ENCODE measurements around the gene FANCD2.
"Not testable (repeated sequence)": the region's sequence is repeated elsewhere in the genome, so short reads cannot be mapped to it uniquely, and the experiment has no call there.

Gene FANCD2

GRCh38 chr3:10026084-10026890, at the start of gene FANCD2:
FANCD2 (plus strand) TSS chr3:10026437; CDS start chr3:10028658, 2,221 bp downstream.
- DNase-seq: no peak

- DNase-seq: no peak
Measured at GRCh38 chr3:9976721-9977709, 49.2 kb upstream of the FANCD2 start.

- no peak for DNase-seq
Measured at GRCh38 chr3:9978710-9979305, 47.4 kb upstream of the FANCD2 start.

DNA sequence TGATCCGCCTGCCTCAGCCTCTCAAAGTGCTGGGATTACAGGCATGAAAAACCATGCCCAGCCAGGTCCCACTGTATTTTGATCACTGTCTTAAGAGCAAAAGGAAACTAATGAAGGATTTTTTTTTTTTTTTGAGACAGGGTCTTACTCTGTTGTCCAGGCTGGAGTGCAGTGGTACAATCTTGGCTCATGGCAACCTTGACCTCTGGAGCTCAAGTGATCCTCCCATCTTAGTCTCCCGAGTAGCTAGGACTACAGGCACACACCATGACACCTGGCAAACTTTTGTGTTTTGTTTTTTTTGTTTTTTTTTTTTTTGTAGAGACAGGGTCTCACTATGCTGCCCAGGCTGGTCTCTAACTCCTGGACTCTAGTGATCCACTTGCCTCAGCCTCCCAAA, 46.0 kb upstream of the FANCD2 start:
- no peak for DNase-seq

- DNase-seq: no peak
Measured at GRCh38 chr3:9986230-9986725, 40.0 kb upstream of the FANCD2 start.

- no peak for DNase-seq
Measured at GRCh38 chr3:9994086-9994844, 32.0 kb upstream of the FANCD2 start.

DNA sequence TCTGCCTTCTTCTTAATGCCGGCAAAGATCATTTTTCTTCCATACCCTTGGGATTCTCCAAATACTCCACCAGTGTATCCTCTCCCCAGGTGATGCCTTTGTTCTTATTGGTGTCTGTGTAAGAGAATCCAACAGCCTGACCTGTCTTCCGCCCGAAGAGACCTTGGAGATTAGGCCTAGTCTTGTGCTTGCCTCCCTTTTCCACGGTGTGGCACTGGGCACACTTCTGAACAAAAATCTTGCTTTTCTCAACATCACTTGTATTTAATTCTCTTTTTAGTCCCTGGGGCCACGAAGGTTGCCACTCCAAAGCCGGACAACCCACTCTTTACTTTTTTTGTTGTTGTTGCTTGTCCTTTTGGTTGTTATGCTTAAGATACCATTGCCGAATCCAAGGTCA, 25.6 kb upstream of the FANCD2 start:
- DNase-seq: no peak

- no peak for DNase-seq
Measured at GRCh38 chr3:10002951-10003350, 23.3 kb upstream of the FANCD2 start.

- DNase-seq: no peak
Measured at GRCh38 chr3:10004506-10004905, 21.7 kb upstream of the FANCD2 start.

GRCh38 chr3:10004960-10005564, 21.2 kb upstream of the FANCD2 start:
- DNase-seq: no peak

GRCh38 chr3:10006048-10006761, 20.0 kb upstream of the FANCD2 start:
- no peak for DNase-seq

DNA sequence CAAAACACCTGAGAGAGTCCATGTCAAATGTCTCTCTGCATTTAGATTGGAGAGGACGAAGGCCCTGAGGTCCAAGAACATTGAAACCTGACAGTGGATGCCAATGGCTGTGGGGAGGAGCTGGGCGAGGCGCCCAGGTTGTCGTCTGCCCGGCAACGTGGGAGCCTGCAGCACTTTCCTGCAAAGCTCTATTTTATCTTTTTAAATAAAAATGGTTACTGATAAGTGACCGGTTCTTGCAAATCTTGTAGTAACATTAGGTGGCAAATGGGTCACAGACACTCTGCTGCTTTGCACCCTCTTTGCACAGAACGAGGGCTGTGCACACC, 19.5 kb upstream of the FANCD2 start:
- no peak for DNase-seq

- DNase-seq: no peak
Measured at GRCh38 chr3:10007126-10007782, 19.0 kb upstream of the FANCD2 start.

DNA sequence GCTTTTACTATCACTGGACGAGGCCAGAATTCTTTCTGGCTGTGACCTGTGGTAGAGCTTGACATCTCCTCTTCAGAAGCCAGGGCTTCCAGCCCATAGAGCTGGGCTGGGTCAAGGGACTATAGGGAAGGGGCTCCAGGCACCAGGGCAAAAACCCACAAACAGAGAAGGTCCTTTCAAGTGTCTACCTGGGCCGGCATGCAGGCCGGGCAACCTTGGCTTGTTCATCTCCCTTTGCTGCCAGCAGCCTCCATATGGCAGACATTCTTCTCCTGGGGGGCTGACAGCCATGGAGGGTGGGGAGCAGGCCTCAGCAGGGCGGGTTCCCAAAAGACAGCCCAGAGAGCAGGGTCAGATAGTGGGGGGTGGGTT, 18.0 kb upstream of the FANCD2 start:
- DNase-seq: not testable (repeated sequence)

- no peak for DNase-seq
Measured at GRCh38 chr3:10008588-10009344, 17.5 kb upstream of the FANCD2 start.

DNA sequence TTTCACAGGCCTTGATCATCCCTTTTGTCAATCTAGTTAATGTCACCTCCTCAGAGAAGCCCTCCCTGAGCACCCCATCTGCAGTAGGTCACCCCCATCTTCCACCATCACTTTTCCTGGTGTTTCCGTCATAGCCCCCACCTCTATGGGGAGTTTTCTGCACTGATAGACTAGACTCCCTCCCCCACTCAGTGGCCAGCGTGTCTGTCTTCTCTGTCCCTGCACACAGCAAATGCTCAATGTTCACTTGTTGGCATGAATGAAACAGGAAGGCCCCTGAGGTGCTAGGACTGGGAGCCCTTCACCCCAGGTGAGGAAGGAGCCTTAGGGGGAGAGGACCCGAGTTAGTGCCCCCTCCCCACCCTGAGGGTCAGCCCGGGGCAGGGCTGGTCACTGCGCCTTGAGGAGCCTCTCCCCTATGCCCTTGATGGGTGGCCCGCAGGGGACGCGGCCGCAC, 15.8 kb upstream of the FANCD2 start:
- no peak for DNase-seq

DNA sequence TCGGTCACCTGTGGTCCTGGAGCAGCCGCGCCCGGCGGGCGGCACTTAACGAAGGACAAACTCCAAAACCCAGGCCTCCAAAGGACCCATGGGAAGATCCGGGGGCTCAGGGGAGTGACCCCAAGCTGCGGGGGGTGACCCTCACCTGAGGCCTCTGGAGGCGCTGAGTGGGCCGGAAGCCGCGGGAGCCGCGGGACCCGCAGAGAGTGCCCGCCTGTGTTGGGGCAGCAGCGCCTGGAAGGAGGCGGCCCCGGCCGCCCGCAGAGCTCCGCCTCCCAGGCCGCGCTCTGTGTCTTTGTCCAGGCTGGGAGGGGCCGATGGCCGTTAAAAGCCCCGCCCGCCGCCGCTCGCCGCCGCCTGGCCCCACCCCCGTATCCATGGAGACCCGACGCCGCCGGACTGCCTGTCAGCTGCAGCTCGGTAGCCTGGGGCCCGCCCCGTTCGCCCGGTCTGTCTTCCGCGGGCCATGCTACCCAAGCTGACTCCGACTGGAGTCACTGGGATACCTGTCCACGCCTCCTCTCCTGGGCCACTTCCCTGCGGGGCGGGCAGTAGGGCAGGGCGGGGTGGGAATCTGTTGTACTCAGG, 15.3 kb upstream of the FANCD2 start:
- DNase-seq: no peak

DNA sequence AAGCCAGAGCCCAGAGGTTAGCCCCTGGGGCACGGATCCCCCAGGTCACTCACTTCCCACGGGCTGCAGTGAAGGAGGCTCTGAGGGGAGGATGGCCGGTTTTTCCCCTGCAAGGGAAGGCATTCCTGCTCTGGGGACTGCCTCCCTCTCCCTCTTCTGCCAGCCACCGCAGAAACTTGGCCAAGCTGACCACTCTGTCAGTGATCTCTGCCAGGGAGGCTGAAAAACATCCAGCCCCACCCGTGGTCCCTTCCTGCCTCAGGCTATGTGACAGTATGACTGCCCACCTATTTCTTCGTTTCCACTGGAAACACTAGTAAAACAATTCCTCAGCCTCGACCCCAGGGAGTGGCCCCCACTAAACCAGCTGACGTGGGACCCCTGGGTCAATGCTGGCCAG, 14.6 kb upstream of the FANCD2 start:
- DNase-seq: no peak

GRCh38 chr3:10012106-10012505, 14.1 kb upstream of the FANCD2 start:
- no peak for DNase-seq

DNA sequence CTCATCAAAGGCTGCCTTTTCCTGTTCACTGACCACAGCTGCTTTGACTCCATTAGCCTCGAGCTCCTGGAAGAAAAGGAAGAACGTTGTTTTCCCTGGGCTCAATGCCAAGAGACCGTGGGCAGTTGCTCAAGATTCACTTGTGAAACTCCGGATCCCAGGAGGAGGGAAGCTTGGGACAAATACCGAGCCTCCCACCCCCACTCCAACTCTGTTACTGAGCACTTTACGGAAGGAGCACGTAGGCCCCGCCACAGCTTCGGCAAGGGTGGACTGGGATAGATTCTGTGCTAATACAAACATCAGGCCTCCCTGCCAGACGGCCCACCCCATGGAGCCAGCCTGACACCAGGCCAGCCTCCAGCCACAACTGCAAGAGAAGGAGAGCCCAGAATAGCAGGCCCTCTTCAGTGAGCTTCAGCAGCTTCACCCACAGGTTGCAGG, 10.8 kb upstream of the FANCD2 start:
- DNase-seq: no peak

Measured in NCI-H1694 (cell line).